PC-3 (cell line): ENCODE data around the gene FAM83F. TPM values are rescaled to one million over a fixed set of nuclear protein-coding genes. Genes with fewer than 3 reads are reported as not detected.

Experiments
- ATAC-seq: fragments of 200-7000 bp; cut with Tn5 transposase; 2 replicates; pipeline ENCODE4 v1.9.1; 2020; ENCODE audit warnings: mild to moderate bottlenecking, moderate library complexity
- BruUV-seq: library from RNA; stranded (reverse); fragments of 400-500 nt; replicated peaks from 2 replicates; lab custom pipeline; 2021; lab: Mats Ljungman, UMichigan
- CTCF ChIA-PET: fragments of 300-600 bp; sonication (Branson Sonifier 250); formaldehyde crosslinking; loops from one replicate; lab custom pipeline; 2022; ENCODE audit warnings: antibody characterized with exemption; lab: Charles Lee
- POLR2A ChIA-PET: fragments of 300-600 bp; sonication (Branson Sonifier 250); formaldehyde crosslinking; loops from one replicate; lab custom pipeline; 2022; ENCODE audit warnings: antibody characterized with exemption; ENCODE audit not compliant: unreplicated experiment; lab: Charles Lee
- DNase-seq: peaks from one replicate; pipeline ENCODE4 v3.0.0-alpha.2; 2015
- H2AFZ ChIP-seq: fragments of 300-600 bp; sonication (generic); 2 replicates; pipeline ENCODE4 v1.6.0; 2016; ENCODE audit warnings: antibody characterized with exemption, low read length
- H3F3A ChIP-seq: fragments of 300-600 bp; sonication (generic); one replicate; pipeline ENCODE4 v1.6.0; 2017; ENCODE audit warnings: antibody characterized with exemption, low read length, control low read depth, mild to moderate bottlenecking; ENCODE audit not compliant: unreplicated experiment
- H3K27ac ChIP-seq: fragments of 300-600 bp; sonication (generic); 2 replicates; pipeline ENCODE4 v1.5.1; 2016; ENCODE audit warnings: mild to moderate bottlenecking, low read length
- H3K27me3 ChIP-seq: fragments of 300-600 bp; sonication (generic); 2 replicates; pipeline ENCODE4 v1.6.1; 2016; ENCODE audit warnings: low read length, mixed read lengths
- H3K36me3 ChIP-seq: fragments of 300-600 bp; sonication (generic); 2 replicates; pipeline ENCODE4 v1.6.1; 2016; ENCODE audit warnings: low read depth, mixed run types, low read length, mixed read lengths
- H3K4me1 ChIP-seq: fragments of 300-600 bp; sonication (generic); 2 replicates; pipeline ENCODE4 v1.5.1; 2016; ENCODE audit warnings: low read length; ENCODE audit not compliant: insufficient read depth
- H3K4me2 ChIP-seq: fragments of 300-600 bp; sonication (generic); 2 replicates; pipeline ENCODE4 v1.6.0; 2016; ENCODE audit warnings: low read length
- H3K4me3 ChIP-seq: fragments of 300-600 bp; sonication (generic); 2 replicates; pipeline ENCODE4 v1.5.1; 2016; ENCODE audit warnings: mild to moderate bottlenecking, low read length, mixed read lengths
- H3K79me2 ChIP-seq: fragments of 300-600 bp; sonication (generic); 2 replicates; pipeline ENCODE4 v1.6.1; 2017; ENCODE audit warnings: low read length, mixed read lengths
- H3K9ac ChIP-seq: fragments of 300-600 bp; sonication (generic); 2 replicates; pipeline ENCODE4 v1.6.0; 2016; ENCODE audit warnings: mild to moderate bottlenecking, low read length
- H3K9me2 ChIP-seq: fragments of 300-600 bp; sonication (generic); replicated peaks from 2 replicates; pipeline ENCODE4 v1.6.1; 2016; ENCODE audit warnings: mixed run types, low read length, mixed read lengths
- H3K9me3 ChIP-seq: fragments of 300-600 bp; sonication (generic); 2 replicates; pipeline ENCODE4 v1.6.1; 2016; ENCODE audit warnings: low read length, mixed read lengths
- H4K20me1 ChIP-seq: fragments of 300-600 bp; sonication (generic); 2 replicates; pipeline ENCODE4 v1.6.1; 2016; ENCODE audit warnings: low read length, mixed read lengths
- EZH2 ChIP-seq: fragments of 300-600 bp; sonication (generic); IDR thresholded peaks from one replicate; pipeline ENCODE4 v1.6.1; 2017; ENCODE audit warnings: antibody characterized with exemption, mild to moderate bottlenecking, low read length; ENCODE audit not compliant: unreplicated experiment
- EZH2phosphoT487 ChIP-seq: fragments of 300-600 bp; sonication (generic); IDR thresholded peaks from 2 replicates; pipeline ENCODE4 v1.6.1; 2018; ENCODE audit warnings: mild to moderate bottlenecking, antibody characterized with exemption, low read length, borderline replicate concordance
- intact Hi-C: fragments of 100-400 bp; cut with micrococcal nuclease; formaldehyde crosslinking; loops from 2 replicates; pipeline ENCODE4 v1.9.0; 2023
- total RNA-seq: library from RNA; depleted of rRNA; stranded (reverse); fragments of >200 nt; gene quantifications from 2 replicates; pipeline ENCODE4 v1.2.3, GENCODE V29; 2014
- TF ChIP-seq, protein P1 (sequence below): fragments of 300-600 bp; sonication (generic); conservative IDR thresholded peaks from 2 replicates; pipeline ENCODE4 v1.5.1; 2017; ENCODE audit warnings: antibody characterized with exemption, low read depth, mild to moderate bottlenecking, low read length

Gene FAM83F
- total RNA-seq, 1 experiment from 2014 or later, result 5.5 TPM

DNA sequence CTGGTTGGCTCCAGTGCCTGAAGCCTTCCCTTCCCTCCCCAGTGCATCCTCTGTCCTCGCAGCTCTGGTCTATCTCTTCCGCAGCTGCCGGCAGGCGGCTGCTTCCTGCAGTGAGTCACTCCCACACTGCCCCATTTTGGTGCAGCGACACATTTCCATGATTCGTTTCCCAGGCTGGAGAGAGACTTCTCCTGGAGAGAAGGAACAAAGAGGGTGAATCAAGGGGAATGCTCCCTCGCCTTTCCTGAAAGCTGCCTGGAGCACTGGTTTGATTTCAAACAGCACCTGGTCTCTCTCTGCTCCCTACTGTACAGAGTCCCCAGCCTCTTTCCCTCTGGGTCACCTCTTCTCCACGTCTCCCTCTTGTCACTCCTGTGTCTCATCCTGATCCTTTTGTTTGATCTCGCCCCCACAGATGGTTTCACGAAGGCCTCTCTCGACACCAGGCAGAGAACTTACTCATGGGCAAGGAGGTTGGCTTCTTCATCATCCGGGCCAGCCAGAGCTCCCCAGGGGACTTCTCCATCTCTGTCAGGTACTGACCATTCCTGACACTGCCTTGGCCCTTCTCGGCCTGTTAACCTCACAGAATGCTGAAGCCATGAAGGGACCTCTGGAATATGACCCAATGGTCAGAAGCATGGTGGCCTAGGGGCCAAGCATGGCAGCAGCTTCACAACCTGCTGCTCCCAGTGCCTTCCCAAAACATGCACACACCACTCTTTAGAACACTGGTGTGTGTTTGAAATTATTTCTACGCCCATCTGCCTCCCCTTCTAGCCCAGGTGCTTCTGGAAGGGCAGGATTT lies 34.9 kb upstream of the FAM83F start, which contains the start of gene TMA7B:
TSS of gene TMA7B (plus strand) at position 758 of the 808 bp plus-strand sequence. CDS start 3,978 bp downstream, outside the sequence.
- ChIA-PET CTCF (no interaction called here), POLR2A (no interaction called here)
- Histone ChIP-seq H3K36me3 (no peaks in the 10 kb centered on the region), H3K9me3 (no peaks in the 10 kb centered on the region), H3K4me3 (no peak within 1 kb of the TSS; the same call in 1 of the 2 replicates), H3K4me2 (peak within 1 kb of the TSS; percentile 58), H3K27me3 (no peaks in the 10 kb centered on the region), H3K9me2 (no peaks in the 10 kb centered on the region), H3F3A (no peaks in the 10 kb centered on the region), H4K20me1 (no peaks in the 10 kb centered on the region), H3K79me2 (no peaks in the 10 kb centered on the region), H3K4me1 (peaks cover 27% of the 10 kb centered on the region), H3K27ac (peak within 1 kb of the TSS; percentile 61), H3K9ac (no peak within 1 kb of the TSS), H2AFZ (peak within 1 kb of the TSS; percentile 57; the same call in 1 of the 2 replicates)
- intact Hi-C loops, result no loop called here
- ATAC-seq (peak; percentile 74), DNase-seq (peak; percentile 57)
- TF ChIP-seq EZH2phosphoT487 (no peak), EZH2 (no peak)
- TF ChIP-seq, protein P1, sequence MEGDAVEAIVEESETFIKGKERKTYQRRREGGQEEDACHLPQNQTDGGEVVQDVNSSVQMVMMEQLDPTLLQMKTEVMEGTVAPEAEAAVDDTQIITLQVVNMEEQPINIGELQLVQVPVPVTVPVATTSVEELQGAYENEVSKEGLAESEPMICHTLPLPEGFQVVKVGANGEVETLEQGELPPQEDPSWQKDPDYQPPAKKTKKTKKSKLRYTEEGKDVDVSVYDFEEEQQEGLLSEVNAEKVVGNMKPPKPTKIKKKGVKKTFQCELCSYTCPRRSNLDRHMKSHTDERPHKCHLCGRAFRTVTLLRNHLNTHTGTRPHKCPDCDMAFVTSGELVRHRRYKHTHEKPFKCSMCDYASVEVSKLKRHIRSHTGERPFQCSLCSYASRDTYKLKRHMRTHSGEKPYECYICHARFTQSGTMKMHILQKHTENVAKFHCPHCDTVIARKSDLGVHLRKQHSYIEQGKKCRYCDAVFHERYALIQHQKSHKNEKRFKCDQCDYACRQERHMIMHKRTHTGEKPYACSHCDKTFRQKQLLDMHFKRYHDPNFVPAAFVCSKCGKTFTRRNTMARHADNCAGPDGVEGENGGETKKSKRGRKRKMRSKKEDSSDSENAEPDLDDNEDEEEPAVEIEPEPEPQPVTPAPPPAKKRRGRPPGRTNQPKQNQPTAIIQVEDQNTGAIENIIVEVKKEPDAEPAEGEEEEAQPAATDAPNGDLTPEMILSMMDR, result peak; percentile 29; the same call in 1 of the 2 replicates
- no TSS peak for BruUV-seq

DNA sequence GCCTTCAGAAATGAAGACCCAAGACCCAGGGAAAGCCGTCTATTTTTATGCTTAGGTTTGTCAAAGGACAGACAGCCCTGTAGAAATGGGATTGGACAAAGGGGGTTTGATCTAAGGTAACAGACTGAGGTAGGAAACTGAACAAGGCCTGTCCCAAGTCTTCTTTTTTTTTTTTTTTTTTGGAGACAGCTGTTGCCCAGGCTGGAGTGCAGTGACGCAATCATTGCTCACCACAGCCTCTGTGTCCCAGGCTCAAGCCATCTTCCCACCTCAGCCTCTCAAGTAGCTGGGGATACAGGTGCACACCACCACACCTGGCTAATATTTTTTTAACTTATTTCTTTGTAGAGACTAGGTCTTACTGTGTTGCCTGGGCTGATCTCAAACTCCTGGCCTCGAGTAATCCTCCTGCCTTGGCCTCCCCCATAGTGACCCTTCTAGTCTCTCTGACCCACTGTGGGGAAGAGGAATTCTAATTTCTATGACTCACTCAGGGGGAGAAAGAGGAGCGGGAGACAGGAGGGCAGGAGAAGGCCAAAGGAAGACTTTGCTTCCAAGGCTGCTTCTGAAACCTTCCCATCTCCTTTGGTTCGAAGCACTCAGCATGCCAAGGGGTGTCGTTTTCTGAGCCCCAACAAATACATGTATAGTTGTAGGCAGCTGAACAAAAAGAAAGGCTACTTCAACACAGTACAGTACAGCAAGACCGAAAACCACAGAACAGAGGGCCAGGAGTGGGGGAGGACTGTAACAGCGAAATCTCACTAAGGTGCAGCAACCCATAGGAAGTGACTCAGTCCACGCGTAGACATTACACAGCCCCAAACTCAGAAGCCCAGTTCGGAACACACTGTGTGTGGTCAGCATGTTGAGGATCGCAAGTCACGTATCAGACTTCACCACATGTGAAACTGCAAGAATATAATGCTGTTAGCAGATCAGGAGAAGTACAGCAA lies 33.7 kb upstream of the FAM83F start:
- peak; percentile 79 for DNase-seq
- H3K9ac ChIP-seq, result no peak overlapping the region
- peak; percentile 94 for ATAC-seq
- H3K4me3 ChIP-seq, result no peak overlapping the region; the same call in 1 of the 2 replicates
- peak overlapping the region; percentile 58 for H3K4me2 ChIP-seq
- TF ChIP-seq EZH2 (no peak), EZH2phosphoT487 (no peak)
- TF ChIP-seq, protein P1, result no peak
- H3K9me2 ChIP-seq, result no peaks in the 10 kb centered on the region
- H3K27ac ChIP-seq, result peak overlapping the region; percentile 61
- peak overlapping the region; percentile 19; the same call in 1 of the 2 replicates for H2AFZ ChIP-seq
- POLR2A ChIA-PET, result no interaction called here
- H4K20me1 ChIP-seq, result no peaks in the 10 kb centered on the region
- no peaks in the 10 kb centered on the region for H3K79me2 ChIP-seq
- H3K36me3 ChIP-seq, result no peaks in the 10 kb centered on the region
- BruUV-seq, result no TSS peak
- no peaks in the 10 kb centered on the region for H3K27me3 ChIP-seq
- H3K4me1 ChIP-seq, result peaks cover 27% of the 10 kb centered on the region
- no peaks in the 10 kb centered on the region for H3K9me3 ChIP-seq
- CTCF ChIA-PET, result no interaction called here
- intact Hi-C loops, result no loop called here
- no peaks in the 10 kb centered on the region for H3F3A ChIP-seq
